SK-N-SH (cell line): ENCODE results near the gene LAMA1. TPM values are rescaled to one million over a fixed set of nuclear protein-coding genes. Genes with fewer than 3 reads are reported as not detected.

Source experiments
- CTCF ChIA-PET: fragments of 300-600, 350-600 bp; formaldehyde crosslinking; extraction: SDS; loops from one replicate; lab custom pipeline; 2021; lab: Yijun Ruan, JAX
- POLR2A ChIA-PET: fragments of 350-600 bp; sonication (Branson Sonifier 250); formaldehyde crosslinking; extraction: SDS; loops from one replicate; lab custom pipeline; 2020; ENCODE audit warnings: antibody characterized with exemption, inconsistent platforms; lab: Yijun Ruan, JAX
- DNase-seq: peaks from one replicate; pipeline ENCODE4 v3.0.0; 2012
- H2AFZ ChIP-seq: fragments of 200-600 bp; sonication (generic); 2 replicates; pipeline ENCODE4 v1.8.1; 2016; ENCODE audit warnings: antibody characterized with exemption, mild to moderate bottlenecking, low read depth
- H3F3A ChIP-seq: fragments of 200-600 bp; sonication (generic); replicated peaks from 2 replicates; pipeline ENCODE3; 2016; ENCODE audit warnings: antibody characterized with exemption, mild to moderate bottlenecking; ENCODE audit not compliant: insufficient read depth
- H3K27ac ChIP-seq, 2 experiments: fragments of 200-500 bp in 1 of 2; fragments of 200-600 bp in 1 of 2; sonication (Bioruptor generic) in 1 of 2; sonication (generic), shearing (Covaris generic) in 1 of 2; 2 replicates each; pipeline versions ENCODE4 v1.5.1 to v1.6.1; 2014 to 2016; ENCODE audit warnings: low read depth in 2 of 2, inconsistent platforms in 1 of 2, low read length in 1 of 2, mild to moderate bottlenecking in 1 of 2, mixed read lengths in 1 of 2
- H3K27me3 ChIP-seq: fragments of 200-600 bp; sonication (generic), shearing (Covaris generic); 2 replicates; pipeline ENCODE4 v1.6.1; 2016; ENCODE audit warnings: mixed run types; ENCODE audit not compliant: insufficient read depth
- H3K36me3 ChIP-seq, 2 experiments: fragments of 200-500 bp in 1 of 2; fragments of 200-600 bp in 1 of 2; sonication (Bioruptor generic) in 1 of 2; sonication (generic) in 1 of 2; replicated peaks in 1 of 2; 2 replicates each; pipeline versions ENCODE3 to v1.5.1; 2014 to 2016; ENCODE audit warnings: low read length in 1 of 2, mild to moderate bottlenecking in 1 of 2; ENCODE audit not compliant: insufficient read depth in 2 of 2, control insufficient read depth in 1 of 2
- H3K4me1 ChIP-seq, 2 experiments: fragments of 200-500 bp in 1 of 2; fragments of 200-600 bp in 1 of 2; sonication (Bioruptor generic) in 1 of 2; sonication (generic), shearing (Covaris generic) in 1 of 2; 2 replicates each; pipeline versions ENCODE4 v1.5.1 to v1.6.1; 2014 to 2016; ENCODE audit warnings: low read depth in 1 of 2, low read length in 1 of 2, mixed run types in 1 of 2; ENCODE audit not compliant: insufficient read depth in 2 of 2, control insufficient read depth in 1 of 2
- H3K4me2 ChIP-seq: fragments of 200-600 bp; sonication (generic), shearing (Covaris generic); 2 replicates; pipeline ENCODE4 v1.6.1; 2017; ENCODE audit warnings: mixed run types
- H3K4me3 ChIP-seq, 2 experiments: fragments of 200-500 bp in 1 of 2; fragments of 200-600 bp in 1 of 2; sonication (Bioruptor generic) in 1 of 2; sonication (generic), shearing (Covaris generic) in 1 of 2; 2 replicates each; pipeline versions ENCODE4 v1.5.1 to v1.8.1; 2014 to 2016; ENCODE audit warnings: low read depth in 2 of 2, inconsistent platforms in 1 of 2, low read length in 1 of 2, mild to moderate bottlenecking in 1 of 2, mixed read lengths in 1 of 2, moderate library complexity in 1 of 2
- H3K79me2 ChIP-seq: fragments of 200-600 bp; sonication (generic); 2 replicates; pipeline ENCODE4 v1.8.1; 2017; ENCODE audit warnings: mild to moderate bottlenecking; ENCODE audit not compliant: insufficient read depth
- H3K9ac ChIP-seq: fragments of 200-600 bp; sonication (generic); 2 replicates; pipeline ENCODE4 v1.6.1; 2017; ENCODE audit warnings: mixed run types
- H3K9me2 ChIP-seq: fragments of 200-600 bp; sonication (generic); 2 replicates; pipeline ENCODE4 v1.6.1; 2017; ENCODE audit warnings: mixed run types
- H3K9me3 ChIP-seq: fragments of 200-600 bp; sonication (generic); 2 replicates; pipeline ENCODE4 v1.6.1; 2017; ENCODE audit warnings: mixed run types, mild to moderate bottlenecking, moderate library complexity
- H4K20me1 ChIP-seq: fragments of 200-600 bp; sonication (generic); 2 replicates; pipeline ENCODE4 v1.6.1; 2017; ENCODE audit warnings: mild to moderate bottlenecking, mixed run types; ENCODE audit not compliant: insufficient read depth
- CHD2 ChIP-seq: fragments of 150-350 bp; IDR thresholded peaks from 2 replicates; pipeline ENCODE4 v1.6.1; 2018; ENCODE audit warnings: low read length; ENCODE audit not compliant: partially characterized antibody
- ELF1 ChIP-seq: IDR thresholded peaks from 2 replicates; pipeline ENCODE4 v1.4.0; 2012
- EP300 ChIP-seq, 2 experiments: IDR thresholded peaks; 2 replicates each; pipeline versions ENCODE4 v1.4.0 to v1.6.1; 2012; ENCODE audit warnings: borderline replicate concordance in 1 of 2, low read depth in 1 of 2, low read length in 1 of 2
- FOSL2 ChIP-seq: IDR thresholded peaks from 2 replicates; pipeline ENCODE4 v1.4.0; 2012; ENCODE audit warnings: low read depth, mild to moderate bottlenecking, moderate library complexity, borderline replicate concordance
- FOXJ3 ChIP-seq: sonication (generic); formaldehyde crosslinking; IDR thresholded peaks from 2 replicates; pipeline ENCODE4 v1.5.1; 2020; ENCODE audit warnings: mild to moderate bottlenecking, missing genetic modification reagents
- FOXM1 ChIP-seq: IDR thresholded peaks from 2 replicates; pipeline ENCODE4 v1.4.0; 2012; ENCODE audit warnings: low read depth, mild to moderate bottlenecking
- JUND ChIP-seq: IDR thresholded peaks from 2 replicates; pipeline ENCODE4 v1.4.0; 2012
- MEF2A ChIP-seq: IDR thresholded peaks from 2 replicates; pipeline ENCODE4 v1.4.0; 2012; ENCODE audit warnings: low read depth, borderline replicate concordance
- MXI1 ChIP-seq: IDR thresholded peaks from 2 replicates; pipeline ENCODE4 v1.6.1; 2012; ENCODE audit warnings: mild to moderate bottlenecking, low read depth, low read length, improper control_type of control experiment
- RCOR1 ChIP-seq: fragments of 150-350 bp; IDR thresholded peaks from 2 replicates; pipeline ENCODE4 v1.6.1; 2017; ENCODE audit warnings: antibody characterized with exemption, low read length
- RXRA ChIP-seq: IDR thresholded peaks from 2 replicates; pipeline ENCODE4 v1.4.0; 2012; ENCODE audit warnings: low read depth, mild to moderate bottlenecking, borderline replicate concordance
- SMC3 ChIP-seq: IDR thresholded peaks from 2 replicates; pipeline ENCODE4 v1.6.1; 2012; ENCODE audit warnings: low read depth, low read length, improper control_type of control experiment
- TAF1 ChIP-seq: IDR thresholded peaks from 2 replicates; pipeline ENCODE4 v1.6.1; 2012; ENCODE audit warnings: low read depth, mild to moderate bottlenecking, low read length, moderate library complexity, borderline replicate concordance
- TEAD4 ChIP-seq: IDR thresholded peaks from 2 replicates; pipeline ENCODE4 v1.4.0; 2012; ENCODE audit warnings: mild to moderate bottlenecking, borderline replicate concordance; ENCODE audit not compliant: insufficient read depth
- YY1 ChIP-seq: IDR thresholded peaks from 2 replicates; pipeline ENCODE4 v1.4.0; 2012; ENCODE audit warnings: low read depth, mild to moderate bottlenecking
- WGBS: methylation state at CpG from one replicate; pipeline ENCODE4 v1.1.6; 2017; ENCODE audit warnings: low lambda C conversion rate; 5-methylcytosine and 5-hydroxymethylcytosine counted together
- polyA plus RNA-seq, 3 experiments: library from polyadenylated mRNA; depleted of rRNA; stranded (reverse); fragments of >200 nt; gene quantifications; 2 replicates each; pipeline ENCODE4 v1.2.3, GENCODE V29; 2012
- TF ChIP-seq, protein P1 (sequence below): fragments of 150-350 bp; IDR thresholded peaks from 2 replicates; pipeline ENCODE4 v1.6.1; 2017; ENCODE audit warnings: antibody characterized with exemption, low read length, low read depth, borderline replicate concordance
- TF ChIP-seq, protein P2 (sequence below): IDR thresholded peaks from 2 replicates; pipeline ENCODE4 v1.6.1; 2012; ENCODE audit warnings: mild to moderate bottlenecking, low read depth, low read length, moderate library complexity
- TF ChIP-seq, protein P3 (sequence below): IDR thresholded peaks from 2 replicates; pipeline ENCODE4 v1.4.0; 2012; ENCODE audit warnings: low read depth, borderline replicate concordance
- TF ChIP-seq, protein P4 (sequence below): IDR thresholded peaks from 2 replicates; pipeline ENCODE4 v1.4.0; 2012; ENCODE audit warnings: low read depth

LAMA1 gene
- polyA plus RNA-seq, 1 of the 3 experiments (the other 2 are of a cell fraction) = 0.07 TPM

DNA sequence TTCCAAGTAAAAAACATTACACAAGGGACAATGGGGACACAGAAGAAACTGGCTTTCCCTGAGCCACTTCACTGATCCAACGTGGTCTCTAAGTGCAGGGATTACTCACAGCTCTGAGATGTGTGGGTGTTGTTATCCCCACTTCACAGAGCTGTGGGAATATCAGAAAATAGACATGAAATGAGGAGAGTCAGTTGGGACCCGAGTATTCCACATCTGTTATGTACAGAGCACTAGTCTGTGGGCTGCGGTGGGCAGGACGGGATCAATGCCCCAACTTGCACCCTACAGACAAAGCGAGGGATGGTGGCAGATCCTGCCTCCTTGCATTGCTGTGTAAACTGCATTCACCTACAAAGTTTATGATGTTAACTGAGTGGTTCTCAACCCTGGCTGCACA lies 11.7 kb downstream of the LAMA1 start:
- Histone ChIP-seq H3K4me1 (no peaks in the 10 kb centered on the region), H3K9ac (no peak overlapping the region), H4K20me1 (no peaks in the 10 kb centered on the region)
- no peak for DNase-seq
- 49% methylated on average over 5 of the region's 5 CpGs for WGBS
- TF ChIP-seq, protein P1, sequence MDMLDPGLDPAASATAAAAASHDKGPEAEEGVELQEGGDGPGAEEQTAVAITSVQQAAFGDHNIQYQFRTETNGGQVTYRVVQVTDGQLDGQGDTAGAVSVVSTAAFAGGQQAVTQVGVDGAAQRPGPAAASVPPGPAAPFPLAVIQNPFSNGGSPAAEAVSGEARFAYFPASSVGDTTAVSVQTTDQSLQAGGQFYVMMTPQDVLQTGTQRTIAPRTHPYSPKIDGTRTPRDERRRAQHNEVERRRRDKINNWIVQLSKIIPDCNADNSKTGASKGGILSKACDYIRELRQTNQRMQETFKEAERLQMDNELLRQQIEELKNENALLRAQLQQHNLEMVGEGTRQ = no peak
- TF ChIP-seq SMC3 (no peak), TAF1 (no peak), YY1 (no peak), TEAD4 (no peak), FOXM1 (no peak), MXI1 (no peak), RCOR1 (no peak), FOXJ3 (CRISPR knock-in tag) (no peak), FOSL2 (no peak), JUND (no peak), ELF1 (no peak), MEF2A (no peak), EP300 (IDR thresholded peaks at IDR 0.05; ENCODE audit: borderline replicate concordance in 1 of 2, low read depth in 1 of 2, low read length in 1 of 2) (no peak), RXRA (no peak), CHD2 (no peak)
- TF ChIP-seq, protein P2, sequence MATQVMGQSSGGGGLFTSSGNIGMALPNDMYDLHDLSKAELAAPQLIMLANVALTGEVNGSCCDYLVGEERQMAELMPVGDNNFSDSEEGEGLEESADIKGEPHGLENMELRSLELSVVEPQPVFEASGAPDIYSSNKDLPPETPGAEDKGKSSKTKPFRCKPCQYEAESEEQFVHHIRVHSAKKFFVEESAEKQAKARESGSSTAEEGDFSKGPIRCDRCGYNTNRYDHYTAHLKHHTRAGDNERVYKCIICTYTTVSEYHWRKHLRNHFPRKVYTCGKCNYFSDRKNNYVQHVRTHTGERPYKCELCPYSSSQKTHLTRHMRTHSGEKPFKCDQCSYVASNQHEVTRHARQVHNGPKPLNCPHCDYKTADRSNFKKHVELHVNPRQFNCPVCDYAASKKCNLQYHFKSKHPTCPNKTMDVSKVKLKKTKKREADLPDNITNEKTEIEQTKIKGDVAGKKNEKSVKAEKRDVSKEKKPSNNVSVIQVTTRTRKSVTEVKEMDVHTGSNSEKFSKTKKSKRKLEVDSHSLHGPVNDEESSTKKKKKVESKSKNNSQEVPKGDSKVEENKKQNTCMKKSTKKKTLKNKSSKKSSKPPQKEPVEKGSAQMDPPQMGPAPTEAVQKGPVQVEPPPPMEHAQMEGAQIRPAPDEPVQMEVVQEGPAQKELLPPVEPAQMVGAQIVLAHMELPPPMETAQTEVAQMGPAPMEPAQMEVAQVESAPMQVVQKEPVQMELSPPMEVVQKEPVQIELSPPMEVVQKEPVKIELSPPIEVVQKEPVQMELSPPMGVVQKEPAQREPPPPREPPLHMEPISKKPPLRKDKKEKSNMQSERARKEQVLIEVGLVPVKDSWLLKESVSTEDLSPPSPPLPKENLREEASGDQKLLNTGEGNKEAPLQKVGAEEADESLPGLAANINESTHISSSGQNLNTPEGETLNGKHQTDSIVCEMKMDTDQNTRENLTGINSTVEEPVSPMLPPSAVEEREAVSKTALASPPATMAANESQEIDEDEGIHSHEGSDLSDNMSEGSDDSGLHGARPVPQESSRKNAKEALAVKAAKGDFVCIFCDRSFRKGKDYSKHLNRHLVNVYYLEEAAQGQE = no peak
- TF ChIP-seq, protein P3, sequence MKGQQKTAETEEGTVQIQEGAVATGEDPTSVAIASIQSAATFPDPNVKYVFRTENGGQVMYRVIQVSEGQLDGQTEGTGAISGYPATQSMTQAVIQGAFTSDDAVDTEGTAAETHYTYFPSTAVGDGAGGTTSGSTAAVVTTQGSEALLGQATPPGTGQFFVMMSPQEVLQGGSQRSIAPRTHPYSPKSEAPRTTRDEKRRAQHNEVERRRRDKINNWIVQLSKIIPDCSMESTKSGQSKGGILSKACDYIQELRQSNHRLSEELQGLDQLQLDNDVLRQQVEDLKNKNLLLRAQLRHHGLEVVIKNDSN = no peak
- TF ChIP-seq, protein P4, sequence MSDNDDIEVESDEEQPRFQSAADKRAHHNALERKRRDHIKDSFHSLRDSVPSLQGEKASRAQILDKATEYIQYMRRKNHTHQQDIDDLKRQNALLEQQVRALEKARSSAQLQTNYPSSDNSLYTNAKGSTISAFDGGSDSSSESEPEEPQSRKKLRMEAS = no peak
- TF ChIP-seq, all 33 proteins: peak for 0
- H3K79me2 ChIP-seq = no peaks in the 10 kb centered on the region
- H3K4me2 ChIP-seq = no peak overlapping the region
- H3K36me3 ChIP-seq = no peaks in the 10 kb centered on the region
- ChIA-PET POLR2A (no interaction called here), CTCF (no interaction called here)
- no peak overlapping the region for H3K4me3 ChIP-seq
- H3K9me2 ChIP-seq = no peaks in the 10 kb centered on the region
- no peaks in the 10 kb centered on the region for H3K9me3 ChIP-seq
- no peaks in the 10 kb centered on the region for H3K27me3 ChIP-seq
- H2AFZ ChIP-seq = no peak overlapping the region
- H3F3A ChIP-seq = no peaks in the 10 kb centered on the region
- H3K27ac ChIP-seq = no peak overlapping the region
